HG03097 (cell line): ENCODE measurements around the gene SPEM1.

ENCODE experiments used
- ATAC-seq: cut with Tn5 transposase; IDR thresholded peaks from one replicate; pipeline ENCODE4 v1.9.1; 2021; ENCODE audit not compliant: unreplicated experiment, low FRiP score

The SPEM1 gene

GRCh38 chr17:7396147-7396546 is 24.0 kb upstream of the SPEM1 start:
- no peak for ATAC-seq

GRCh38 chr17:7398612-7399011 is 21.5 kb upstream of the SPEM1 start:
- no peak for ATAC-seq

GRCh38 chr17:7403043-7403726 is 16.9 kb upstream of the SPEM1 start:
- no peak for ATAC-seq

- ATAC-seq = no peak
Observed at GRCh38 chr17:7403727-7403976, 16.5 kb upstream of the SPEM1 start.

- peak; percentile 87 for ATAC-seq
Observed at GRCh38 chr17:7403977-7404736, 16.0 kb upstream of the SPEM1 start, which contains the start of gene TMEM256. Gene TMEM256 (minus strand): TSS chr17:7404097. CDS start chr17:7404084, 13 bp downstream.

- peak; percentile 2 for ATAC-seq
Observed at GRCh38 chr17:7404737-7405349, 15.3 kb upstream of the SPEM1 start.

- ATAC-seq = no peak
Observed at GRCh38 chr17:7405350-7406234, 14.5 kb upstream of the SPEM1 start.

GRCh38 chr17:7406235-7406825 is 13.8 kb upstream of the SPEM1 start:
- no peak for ATAC-seq

GRCh38 chr17:7407082-7407481 is 13.0 kb upstream of the SPEM1 start:
- no peak for ATAC-seq

GRCh38 chr17:7407485-7408251 is 12.5 kb upstream of the SPEM1 start, which contains the start of gene NLGN2:
Gene NLGN2 (plus strand): TSS chr17:7407845. CDS start chr17:7408256, 411 bp downstream.
- ATAC-seq = no peak

- no peak for ATAC-seq
Observed at GRCh38 chr17:7408252-7408727, 11.8 kb upstream of the SPEM1 start.

- no peak for ATAC-seq
Observed at GRCh38 chr17:7408863-7409262, 11.3 kb upstream of the SPEM1 start.

GRCh38 chr17:7409716-7410115 is 10.4 kb upstream of the SPEM1 start:
- no peak for ATAC-seq

- ATAC-seq = no peak
Observed at GRCh38 chr17:7410634-7411426, 9.3 kb upstream of the SPEM1 start.

GRCh38 chr17:7411427-7411750 is 8.7 kb upstream of the SPEM1 start:
- ATAC-seq = no peak

GRCh38 chr17:7413346-7413985 is 6.7 kb upstream of the SPEM1 start:
- no peak for ATAC-seq

GRCh38 chr17:7414837-7415236 is 5.3 kb upstream of the SPEM1 start:
- no peak for ATAC-seq

GRCh38 chr17:7415784-7416183 is 4.3 kb upstream of the SPEM1 start:
- ATAC-seq = no peak
